Panc1 (cell line): ENCODE results near the gene HRH3. TPM values are rescaled to one million over a fixed set of nuclear protein-coding genes. Genes with fewer than 3 reads are reported as not detected.

Source experiments
- ATAC-seq: fragments of 200-7000 bp; cut with Tn5 transposase; 2 replicates; pipeline ENCODE4 v1.9.1; 2020; ENCODE audit warnings: mild to moderate bottlenecking, moderate library complexity
- BruUV-seq: library from RNA; stranded (reverse); fragments of 400-500 nt; replicated peaks from 2 replicates; lab custom pipeline; 2021; lab: Mats Ljungman, UMichigan
- CTCF ChIA-PET: fragments of 300-600 bp; sonication (Branson Sonifier 250); formaldehyde crosslinking; loops from one replicate; lab custom pipeline; 2022; ENCODE audit warnings: antibody characterized with exemption; lab: Charles Lee
- POLR2A ChIA-PET: fragments of 300-600 bp; sonication (Branson Sonifier 250); formaldehyde crosslinking; loops from one replicate; lab custom pipeline; 2022; ENCODE audit warnings: antibody characterized with exemption; lab: Charles Lee
- DNase-seq: peaks from one replicate; pipeline ENCODE4 v3.0.0-alpha.2; 2010; ENCODE audit warnings: low read depth, low spot score
- H3K27ac ChIP-seq: 2 replicates; pipeline ENCODE4 v1.5.1; 2011; ENCODE audit warnings: mild to moderate bottlenecking, low read length, inconsistent platforms
- H3K27me3 ChIP-seq: fragments of 200-500 bp; sonication (Bioruptor generic); 2 replicates; pipeline ENCODE4 v1.6.0; 2014; ENCODE audit warnings: low read length, inconsistent platforms; ENCODE audit not compliant: control insufficient read depth, insufficient read depth
- H3K36me3 ChIP-seq: fragments of 200-500 bp; sonication (Bioruptor generic); 2 replicates; pipeline ENCODE4 v1.5.1; 2014; ENCODE audit warnings: inconsistent platforms, mild to moderate bottlenecking, low read length, moderate library complexity; ENCODE audit not compliant: control insufficient read depth, insufficient read depth
- H3K4me1 ChIP-seq: 2 replicates; pipeline ENCODE4 v1.5.1; 2011; ENCODE audit warnings: inconsistent platforms, mild to moderate bottlenecking, low read length, moderate library complexity; ENCODE audit not compliant: control insufficient read depth, insufficient read depth
- H3K4me3 ChIP-seq, 2 experiments: 2 replicates each; pipeline ENCODE4 v1.5.1; 2011 to 2012; ENCODE audit warnings: low read depth in 2 of 2, low read length in 2 of 2, mild to moderate bottlenecking in 2 of 2, inconsistent platforms in 1 of 2, moderate library complexity in 1 of 2
- H3K9me3 ChIP-seq: fragments of 200-500 bp; sonication (Bioruptor generic); 2 replicates; pipeline ENCODE4 v1.5.1; 2014; ENCODE audit warnings: low read depth, mild to moderate bottlenecking, inconsistent platforms, low read length, moderate library complexity; ENCODE audit not compliant: control insufficient read depth, insufficient read depth
- CTCF ChIP-seq: fragments of 450-650 bp; IDR thresholded peaks from 2 replicates; pipeline ENCODE4 v1.5.1; 2017; ENCODE audit warnings: mild to moderate bottlenecking
- POLR2AphosphoS5 ChIP-seq: IDR thresholded peaks from 2 replicates; pipeline ENCODE4 v1.6.1; 2012; ENCODE audit warnings: mild to moderate bottlenecking, low read depth, low read length, moderate library complexity
- REST ChIP-seq, 2 experiments: IDR thresholded peaks; 2 replicates each; pipeline ENCODE4 v1.6.1; 2011 to 2012; ENCODE audit warnings: low read depth in 2 of 2, control low read depth in 1 of 2, low read length in 1 of 2, mild to moderate bottlenecking in 1 of 2, moderate library complexity in 1 of 2; ENCODE audit not compliant: insufficient read depth in 1 of 2
- SIN3A ChIP-seq: IDR thresholded peaks from 2 replicates; pipeline ENCODE4 v1.6.1; 2012; ENCODE audit warnings: low read depth, mild to moderate bottlenecking, low read length, moderate library complexity, borderline replicate concordance; ENCODE audit not compliant: insufficient read depth
- TCF7L2 ChIP-seq: IDR thresholded peaks from 2 replicates; pipeline ENCODE4 v1.6.1; 2011; ENCODE audit warnings: mild to moderate bottlenecking, low read depth, low read length, inconsistent platforms
- in situ Hi-C: cut with HindIII; loops from 2 replicates; pipeline ENCODE4 v1.10.0; 2016; ENCODE audit warnings: low sequenced_read_pairs, low pct_unique_long_range_greater_than_20kb
- intact Hi-C: fragments of 100-400 bp; cut with micrococcal nuclease; formaldehyde crosslinking; loops from one replicate; pipeline ENCODE4 v1.10.0; 2022; ENCODE audit not compliant: unreplicated experiment
- total RNA-seq: library from RNA; stranded (reverse); gene quantifications from one replicate; pipeline ENCODE4 v1.2.1, GENCODE V29; 2021; ENCODE audit not compliant: unreplicated experiment

HRH3 gene
- total RNA-seq, 1 experiment from 2014 or later: 0.10 TPM

- ATAC-seq (no peak), DNase-seq (no peak)
- H3K36me3 ChIP-seq: peaks cover 10% of the 10 kb centered on the region
- in situ Hi-C loops (no loop called here), intact Hi-C loops (no loop called here)
- BruUV-seq: no TSS peak
- POLR2A ChIA-PET: interaction anchor here (0.8 kb wide), 1 partner anchor 65 kb away, joined by 6 read pairs; no protein-coding TSS in a partner anchor
- no peak overlapping the region for H3K27ac ChIP-seq
- CTCF ChIA-PET: no interaction called here
- TF ChIP-seq TCF7L2 (no peak), REST (IDR thresholded peaks at IDR 0.05; ENCODE audit: insufficient read depth in 1 of 2, low read depth in 2 of 2, low read length in 1 of 2) (no peak), SIN3A (no peak), POLR2AphosphoS5 (no peak), CTCF (no peak)
- no peak overlapping the region for H3K4me3 ChIP-seq
- no peaks in the 10 kb centered on the region for H3K27me3 ChIP-seq
- H3K9me3 ChIP-seq: no peaks in the 10 kb centered on the region
- no peaks in the 10 kb centered on the region for H3K4me1 ChIP-seq
Measured at GRCh38 chr20:62196286-62196685, 23.8 kb downstream of the HRH3 start.

GRCh38 chr20:62195736-62196135 is 24.3 kb downstream of the HRH3 start:
- H3K4me1 ChIP-seq: no peaks in the 10 kb centered on the region
- in situ Hi-C loops: no loop called here
- H3K36me3 ChIP-seq: peaks cover 10% of the 10 kb centered on the region
- H3K9me3 ChIP-seq: no peaks in the 10 kb centered on the region
- no peak overlapping the region for H3K4me3 ChIP-seq
- BruUV-seq: no TSS peak
- ChIA-PET CTCF (no interaction called here), POLR2A (no interaction called here)
- DNase-seq (no peak), ATAC-seq (no peak)
- no peaks in the 10 kb centered on the region for H3K27me3 ChIP-seq
- intact Hi-C loops: no loop called here
- H3K27ac ChIP-seq: no peak overlapping the region
- no peak for TF ChIP-seq POLR2AphosphoS5

GRCh38 chr20:62195075-62195405 is 25.0 kb downstream of the HRH3 start:
- Histone ChIP-seq H3K4me3 (no peak overlapping the region), H3K36me3 (peaks cover 6% of the 10 kb centered on the region), H3K27me3 (no peaks in the 10 kb centered on the region), H3K4me1 (no peaks in the 10 kb centered on the region), H3K27ac (no peak overlapping the region), H3K9me3 (no peaks in the 10 kb centered on the region)
- DNase-seq (no peak), ATAC-seq (no peak)
- ChIA-PET POLR2A (no interaction called here), CTCF (no interaction called here)
- in situ Hi-C loops (no loop called here), intact Hi-C loops (no loop called here)
- BruUV-seq: no TSS peak
- TF ChIP-seq POLR2AphosphoS5: no peak
- TF ChIP-seq TCF7L2: no peak
- TF ChIP-seq CTCF: no peak
- no peak for TF ChIP-seq SIN3A
- no peak for TF ChIP-seq REST (IDR thresholded peaks at IDR 0.05; ENCODE audit: insufficient read depth in 1 of 2, low read depth in 2 of 2, low read length in 1 of 2)
